Mesenchymal stem cell (in vitro differentiated cells and primary cell): Measurements from ENCODE around the gene TOLLIP.

Experiments
- DNase-seq: peaks from one replicate; pipeline ENCODE4 v3.0.0-alpha.2; 2013
- H2AFZ ChIP-seq: one replicate; pipeline ENCODE4 v1.6.1; 2013; ENCODE audit warnings: low read depth, mild to moderate bottlenecking, control low read depth, inconsistent platforms, low read length, moderate library complexity
- H2AK5ac ChIP-seq: 2 replicates; pipeline ENCODE4 v1.6.1; 2013; ENCODE audit warnings: low read length, moderate library complexity, mild to moderate bottlenecking, inconsistent platforms; ENCODE audit not compliant: severe bottlenecking
- H2BK120ac ChIP-seq: one replicate; pipeline ENCODE4 v1.6.1; 2013; ENCODE audit warnings: low read depth, mild to moderate bottlenecking, inconsistent platforms, low read length, moderate library complexity
- H2BK12ac ChIP-seq, 2 experiments: one replicate each; pipeline ENCODE4 v1.6.1; 2013; ENCODE audit warnings: inconsistent platforms in 2 of 2, low read length in 2 of 2, mild to moderate bottlenecking in 2 of 2, moderate library complexity in 2 of 2, control low read depth in 1 of 2
- H2BK15ac ChIP-seq: one replicate; pipeline ENCODE4 v1.6.1; 2013; ENCODE audit warnings: mild to moderate bottlenecking, low read depth, inconsistent platforms; ENCODE audit not compliant: poor library complexity, severe bottlenecking
- H2BK5ac ChIP-seq: 2 replicates; pipeline ENCODE4 v1.6.1; 2013; ENCODE audit warnings: low read depth, mild to moderate bottlenecking, low read length, control low read depth, inconsistent platforms; ENCODE audit not compliant: poor library complexity, severe bottlenecking
- H3K14ac ChIP-seq, 2 experiments: one replicate each; pipeline ENCODE4 v1.6.1; 2013; ENCODE audit warnings: inconsistent platforms in 2 of 2, low read length in 2 of 2, control low read depth in 1 of 2, mild to moderate bottlenecking in 1 of 2, moderate library complexity in 1 of 2
- H3K18ac ChIP-seq, 2 experiments: one replicate each; pipeline ENCODE4 v1.6.1; 2013; ENCODE audit warnings: inconsistent platforms in 2 of 2, low read length in 2 of 2, control low read depth in 1 of 2, low read depth in 1 of 2, mild to moderate bottlenecking in 1 of 2
- H3K23ac ChIP-seq, 2 experiments: one replicate each; pipeline ENCODE4 v1.6.1; 2013; ENCODE audit warnings: inconsistent platforms in 2 of 2, low read length in 2 of 2, mild to moderate bottlenecking in 2 of 2, moderate library complexity in 2 of 2, control low read depth in 1 of 2
- H3K27ac ChIP-seq: 2 replicates; pipeline ENCODE4 v1.5.1; 2013; ENCODE audit warnings: mild to moderate bottlenecking, moderate library complexity, low read length, control low read depth, inconsistent platforms; ENCODE audit not compliant: poor library complexity, severe bottlenecking
- H3K27me3 ChIP-seq, 2 experiments: 2 replicates each; pipeline versions ENCODE4 v1.6.1 to v1.7.0; 2013; ENCODE audit warnings: low read length in 2 of 2, mild to moderate bottlenecking in 2 of 2, moderate library complexity in 2 of 2, control low read depth in 1 of 2, inconsistent platforms in 1 of 2; ENCODE audit not compliant: control insufficient read depth in 1 of 2, insufficient read depth in 1 of 2
- H3K36me3 ChIP-seq, 2 experiments: 2 replicates each; pipeline versions ENCODE4 v1.6.1 to v1.7.0; 2013; ENCODE audit warnings: low read length in 2 of 2, control low read depth in 1 of 2, inconsistent platforms in 1 of 2, low read depth in 1 of 2, mild to moderate bottlenecking in 1 of 2; ENCODE audit not compliant: insufficient read depth in 2 of 2, control insufficient read depth in 1 of 2
- H3K4ac ChIP-seq, 2 experiments: one replicate each; pipeline ENCODE4 v1.6.1; 2013; ENCODE audit warnings: inconsistent platforms in 2 of 2, low read length in 2 of 2, mild to moderate bottlenecking in 2 of 2, moderate library complexity in 2 of 2, control low read depth in 1 of 2, low read depth in 1 of 2
- H3K4me1 ChIP-seq: 2 replicates; pipeline ENCODE4 v1.6.1; 2013; ENCODE audit warnings: low read depth, low read length, control low read depth; ENCODE audit not compliant: control insufficient read depth, insufficient read depth
- H3K4me2 ChIP-seq: 2 replicates; pipeline ENCODE4 v1.6.1; 2013; ENCODE audit warnings: low read length, mild to moderate bottlenecking, inconsistent platforms; ENCODE audit not compliant: poor library complexity, severe bottlenecking
- H3K4me3 ChIP-seq, 2 experiments: 2 replicates each; pipeline versions ENCODE4 v1.5.1 to v1.7.0; 2013; ENCODE audit warnings: low read length in 2 of 2, mild to moderate bottlenecking in 2 of 2, control low read depth in 1 of 2, low read depth in 1 of 2; ENCODE audit not compliant: insufficient read depth in 1 of 2
- H3K79me1 ChIP-seq: replicated peaks from 2 replicates; pipeline ENCODE4 v1.6.1; 2013; ENCODE audit warnings: mild to moderate bottlenecking, control low read depth, low read length, inconsistent platforms; ENCODE audit not compliant: poor library complexity, severe bottlenecking
- H3K9ac ChIP-seq: 2 replicates; pipeline ENCODE4 v1.7.0; 2013; ENCODE audit warnings: mild to moderate bottlenecking, low read length, moderate library complexity
- H3K9me3 ChIP-seq: 2 replicates; pipeline ENCODE4 v1.7.0; 2013; ENCODE audit warnings: mild to moderate bottlenecking, low read length; ENCODE audit not compliant: control insufficient read depth
- H4K8ac ChIP-seq: one replicate; pipeline ENCODE4 v1.6.1; 2013; ENCODE audit warnings: inconsistent platforms, mild to moderate bottlenecking, low read length, moderate library complexity
- H4K91ac ChIP-seq: one replicate; pipeline ENCODE4 v1.6.1; 2013; ENCODE audit warnings: mild to moderate bottlenecking, low read length, inconsistent platforms
- WGBS: methylation state at CpG from one replicate; pipeline ENCODE4 v1.1.7; 2013; ENCODE audit warnings: mixed read lengths; 5-methylcytosine and 5-hydroxymethylcytosine counted together

Gene TOLLIP

DNA sequence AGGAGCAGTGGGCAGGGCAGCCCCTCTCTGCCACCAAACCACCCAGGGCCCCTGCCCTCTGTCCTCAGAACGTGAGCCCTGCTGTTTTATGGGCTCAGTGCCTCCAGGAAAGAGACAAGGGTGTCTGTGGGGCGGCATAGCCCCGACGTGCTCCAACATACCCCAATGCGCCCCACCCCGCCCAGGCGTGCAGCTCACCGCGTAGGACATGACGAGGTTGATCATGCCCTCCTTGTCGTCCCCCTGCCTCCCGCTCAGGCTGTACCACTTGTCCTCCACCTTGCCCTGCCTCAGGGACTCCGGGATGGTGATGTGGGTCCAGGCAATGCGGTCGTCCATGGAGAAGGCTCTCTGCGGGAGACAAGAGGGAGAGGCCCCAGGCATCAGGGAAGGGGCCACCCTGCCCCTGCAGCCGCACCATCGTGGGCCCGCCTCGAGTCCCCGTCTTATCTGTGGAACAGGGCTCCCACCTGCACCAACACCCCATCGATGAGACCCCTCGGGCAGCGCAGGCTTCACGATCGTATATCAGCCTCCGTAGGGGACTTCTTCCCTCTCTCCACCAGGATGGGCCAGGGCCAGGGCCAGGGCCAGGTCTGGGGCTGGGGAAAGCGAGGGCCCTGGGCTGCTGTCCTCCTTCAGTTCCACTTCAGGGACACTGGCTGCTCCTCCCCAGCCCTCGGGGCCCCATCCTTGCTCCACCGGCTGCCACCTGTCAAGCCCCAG lies 20.8 kb downstream of the TOLLIP start:
- Histone ChIP-seq H2AFZ (no peak overlapping the region), H3K9me3 (no peaks in the 10 kb centered on the region), H3K18ac (no peak overlapping the region), H3K23ac (no peak overlapping the region), H3K4me1 (no peaks in the 10 kb centered on the region), H3K27ac (no peak overlapping the region), H3K14ac (no peak overlapping the region), H3K9ac (no peak overlapping the region), H2BK15ac (no peak overlapping the region), H2BK120ac (no peak overlapping the region), H3K4me3 (peak overlapping the region in 1 of 2 experiments; percentile 2), H2BK5ac (no peak overlapping the region), H3K27me3 (no peaks in the 10 kb centered on the region), H3K4ac (peak overlapping the region in 1 of 2 experiments; percentile 10), H3K79me1 (peaks cover 73% of the 10 kb centered on the region), H2BK12ac (no peak overlapping the region), H4K91ac (no peak overlapping the region), H3K36me3 (peaks cover 75 to 92% of the 10 kb centered on the region in 2 experiments), H4K8ac (no peak overlapping the region), H3K4me2 (no peak overlapping the region), H2AK5ac (no peak overlapping the region)
- WGBS = 95% methylated on average over 30 of the region's 30 CpGs
- DNase-seq = no peak

DNA sequence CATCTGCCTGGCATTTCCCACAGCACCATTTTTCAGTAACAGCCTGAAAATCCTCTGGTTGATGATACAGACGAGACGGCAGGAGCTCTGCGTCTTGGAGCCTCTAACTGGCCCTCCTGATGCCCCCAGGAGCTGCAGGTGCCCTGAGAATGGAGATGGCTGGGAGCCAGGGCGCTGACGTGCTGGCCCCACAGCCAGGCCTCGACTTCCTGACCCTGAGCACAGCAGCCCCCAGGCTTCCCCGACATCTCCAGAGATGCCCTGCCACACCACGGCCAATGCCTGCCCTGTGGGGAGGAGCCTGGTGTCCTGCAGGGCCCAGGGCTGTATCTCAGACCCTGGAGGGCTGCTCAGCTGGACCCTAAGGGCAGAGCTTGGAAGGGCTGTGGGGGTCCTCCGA lies 21.5 kb downstream of the TOLLIP start:
- Histone ChIP-seq H3K4me1 (no peaks in the 10 kb centered on the region), H3K79me1 (peaks cover 72% of the 10 kb centered on the region), H4K8ac (no peak overlapping the region), H3K14ac (no peak overlapping the region), H3K18ac (no peak overlapping the region), H2AFZ (no peak overlapping the region), H2BK15ac (no peak overlapping the region), H2BK5ac (no peak overlapping the region), H3K9ac (no peak overlapping the region), H3K27me3 (no peaks in the 10 kb centered on the region), H3K27ac (no peak overlapping the region), H2BK120ac (no peak overlapping the region), H2BK12ac (no peak overlapping the region), H3K4ac (peak overlapping the region in 1 of 2 experiments; percentile 10), H3K4me2 (no peak overlapping the region), H3K36me3 (peaks cover 78 to 91% of the 10 kb centered on the region in 2 experiments), H3K4me3 (no peak overlapping the region), H4K91ac (no peak overlapping the region), H2AK5ac (no peak overlapping the region), H3K9me3 (no peaks in the 10 kb centered on the region), H3K23ac (no peak overlapping the region)
- 94% methylated on average over 9 of the region's 9 CpGs for WGBS
- DNase-seq = no peak

DNA sequence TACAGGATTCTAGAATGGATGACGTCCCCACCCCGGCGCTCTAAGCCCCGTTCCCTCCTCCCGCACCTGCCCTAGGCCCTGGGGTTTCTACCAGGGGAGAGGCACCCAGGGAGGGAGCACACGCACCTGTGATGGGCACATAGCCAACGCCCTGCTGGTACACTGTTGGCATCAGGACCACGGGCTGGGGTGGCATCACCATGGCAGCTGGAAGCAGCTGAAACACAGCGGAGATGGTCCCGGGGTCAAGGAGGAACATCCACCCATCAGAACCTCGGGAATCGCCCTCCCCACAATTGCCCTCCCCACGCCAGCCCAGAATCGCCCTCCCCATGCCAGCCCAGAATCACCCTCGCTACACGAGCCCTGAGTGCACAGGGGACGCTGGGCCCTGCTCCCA lies 23.6 kb downstream of the TOLLIP start:
- 94% methylated on average over 15 of the region's 17 CpGs for WGBS

DNA sequence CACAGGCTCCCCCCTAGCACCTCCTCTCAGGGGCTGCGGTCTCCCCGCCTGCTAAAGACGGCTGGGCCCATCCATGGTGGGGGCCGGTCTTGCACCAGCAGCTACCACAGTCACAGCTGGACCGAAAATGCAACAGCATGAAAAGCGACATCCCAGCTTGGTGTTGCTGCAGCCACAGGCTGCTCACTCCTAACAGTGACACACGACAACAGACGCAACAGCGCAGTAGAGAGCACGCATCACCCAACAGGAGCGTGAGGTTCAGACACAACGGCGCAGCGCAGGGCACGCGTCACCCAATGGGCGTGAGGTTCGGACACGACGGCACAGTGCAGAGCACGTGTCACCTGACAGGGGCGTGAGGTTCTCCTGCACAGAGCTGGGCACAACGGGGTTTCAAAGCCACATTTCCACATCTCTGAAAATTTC lies 24.1 kb downstream of the TOLLIP start:
- no peak overlapping the region for H2AK5ac ChIP-seq

More for the DNA sequence above, 23.6 kb downstream of the TOLLIP start:
- H3K36me3 ChIP-seq = peaks cover 79 to 84% of the 10 kb centered on the region in 2 experiments
- no peak overlapping the region for H2BK15ac ChIP-seq
- peaks cover 2% of the 10 kb centered on the region for H3K4me1 ChIP-seq
- no peaks in the 10 kb centered on the region for H3K9me3 ChIP-seq
- no peak overlapping the region for H2AFZ ChIP-seq
- H2BK5ac ChIP-seq = no peak overlapping the region
- DNase-seq = no peak
- no peaks in the 10 kb centered on the region for H3K27me3 ChIP-seq
- no peak overlapping the region for H2BK12ac ChIP-seq
- H2BK120ac ChIP-seq = no peak overlapping the region
- H3K18ac ChIP-seq = no peak overlapping the region
- H3K79me1 ChIP-seq = peaks cover 60% of the 10 kb centered on the region
- no peak overlapping the region for H3K9ac ChIP-seq
- H3K27ac ChIP-seq = no peak overlapping the region
- H3K23ac ChIP-seq = no peak overlapping the region
- no peak overlapping the region for H4K8ac ChIP-seq
- no peak overlapping the region for H3K14ac ChIP-seq
- H4K91ac ChIP-seq = no peak overlapping the region
- H3K4me2 ChIP-seq = no peak overlapping the region
- no peak overlapping the region for H3K4ac ChIP-seq
- H3K4me3 ChIP-seq = no peak overlapping the region
- H2AK5ac ChIP-seq = no peak overlapping the region

More for the DNA sequence above, 24.1 kb downstream of the TOLLIP start:
- no peak for DNase-seq
- H2BK15ac ChIP-seq = no peak overlapping the region
- 97% methylated on average over 23 of the region's 23 CpGs for WGBS
- no peak overlapping the region for H3K14ac ChIP-seq
- peaks cover 4% of the 10 kb centered on the region for H3K4me1 ChIP-seq
- no peak overlapping the region for H3K23ac ChIP-seq
- H3K9me3 ChIP-seq = no peaks in the 10 kb centered on the region
- no peak overlapping the region for H3K9ac ChIP-seq
- H3K4me2 ChIP-seq = no peak overlapping the region
- peaks cover 59% of the 10 kb centered on the region for H3K79me1 ChIP-seq
- no peak overlapping the region for H2AFZ ChIP-seq
- H4K91ac ChIP-seq = no peak overlapping the region
- H3K4ac ChIP-seq = no peak overlapping the region
- peaks cover 79 to 84% of the 10 kb centered on the region in 2 experiments for H3K36me3 ChIP-seq
- H3K27ac ChIP-seq = no peak overlapping the region
- no peak overlapping the region for H3K4me3 ChIP-seq
- no peak overlapping the region for H2BK12ac ChIP-seq
- H3K18ac ChIP-seq = no peak overlapping the region
- H3K27me3 ChIP-seq = no peaks in the 10 kb centered on the region
- no peak overlapping the region for H4K8ac ChIP-seq
- no peak overlapping the region for H2BK120ac ChIP-seq
- no peak overlapping the region for H2BK5ac ChIP-seq
